AG08395 (cell line): ENCODE results near the gene ZXDB.
"Not testable (repeated sequence)": the region's sequence is repeated elsewhere in the genome, so short reads cannot be mapped to it uniquely, and the experiment has no call there.

Experiments
- DNase-seq: peaks from one replicate; pipeline ENCODE4 v3.0.0; 2012; ENCODE audit warnings: mixed read lengths, low spot score

The ZXDB gene

GRCh38 chrX:57591284-57592159 is at the start of gene ZXDB:
TSS of gene ZXDB (plus strand) at chrX:57592011. CDS start at chrX:57592049, 38 bp downstream.
- not testable (repeated sequence) for DNase-seq

- DNase-seq: no peak
These were observed 26.6 kb upstream of the ZXDB start for GRCh38 chrX:57565198-57565597.

GRCh38 chrX:57573754-57574153 is 18.1 kb upstream of the ZXDB start:
- peak; percentile 9 for DNase-seq

- DNase-seq: not testable (repeated sequence)
These were observed 8.9 kb upstream of the ZXDB start for GRCh38 chrX:57582948-57583347.

GRCh38 chrX:57583477-57583876 is 8.3 kb upstream of the ZXDB start:
- DNase-seq: no peak

GRCh38 chrX:57586360-57586759 is 5.5 kb upstream of the ZXDB start:
- no peak for DNase-seq

GRCh38 chrX:57587062-57587461 is 4.7 kb upstream of the ZXDB start:
- no peak for DNase-seq

GRCh38 chrX:57587607-57588006 is 4.2 kb upstream of the ZXDB start:
- DNase-seq: no peak

GRCh38 chrX:57592160-57592893 is 516 bp downstream of the ZXDB start:
- not testable (repeated sequence) for DNase-seq

- not testable (repeated sequence) for DNase-seq
These were observed 1.0 kb downstream of the ZXDB start for GRCh38 chrX:57592894-57593215.

GRCh38 chrX:57595381-57595811 is 3.6 kb downstream of the ZXDB start:
- DNase-seq: peak; percentile 31

- no peak for DNase-seq
These were observed 4.3 kb downstream of the ZXDB start for GRCh38 chrX:57596109-57596508.

GRCh38 chrX:57596516-57596915 is 4.7 kb downstream of the ZXDB start:
- no peak for DNase-seq

GRCh38 chrX:57607295-57608187 is 15.7 kb downstream of the ZXDB start:
- no peak for DNase-seq

GRCh38 chrX:57613351-57613750 is 21.5 kb downstream of the ZXDB start:
- DNase-seq: not testable (repeated sequence)

GRCh38 chrX:57629438-57629837 is 37.6 kb downstream of the ZXDB start:
- not testable (repeated sequence) for DNase-seq

GRCh38 chrX:57640674-57641016 is 48.8 kb downstream of the ZXDB start:
- no peak for DNase-seq

GRCh38 chrX:57641338-57641737 is 49.5 kb downstream of the ZXDB start:
- DNase-seq: no peak

- DNase-seq: no peak
These were observed 51.9 kb downstream of the ZXDB start for GRCh38 chrX:57643698-57644097.

- no peak for DNase-seq
These were observed 55.2 kb downstream of the ZXDB start for GRCh38 chrX:57647020-57647419.
